ENCODE results near the gene FRAT2. TPM values are rescaled to one million over a fixed set of nuclear protein-coding genes. Genes with fewer than 3 reads are reported as not detected.

FRAT2 gene
- total RNA-seq, 1 donor from 2014 or later, result 8.6 TPM

DNA sequence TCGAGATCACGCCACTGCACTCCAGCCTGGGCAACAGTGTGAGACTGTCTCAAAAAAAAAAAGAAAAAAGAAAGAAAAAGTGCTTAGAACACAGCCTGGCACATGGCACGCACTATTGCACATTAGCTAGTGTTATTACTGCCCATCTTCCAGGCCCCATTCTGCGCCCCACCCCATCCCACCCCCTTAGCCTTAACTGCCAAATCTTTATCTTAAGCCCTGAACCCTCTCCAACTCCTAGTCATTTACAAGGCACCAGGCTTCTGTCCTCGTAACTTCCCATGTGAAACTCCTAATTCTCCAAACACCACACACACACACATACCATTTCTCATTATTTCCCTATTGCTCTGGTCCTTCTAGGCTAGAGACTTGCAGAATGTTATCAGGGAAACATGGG is 4.8 kb downstream of the FRAT2 start:
- Mint-ChIP-seq H3K9me3 (no peaks in the 10 kb centered on the region), H3K36me3 (ENCODE audit: low read depth) (peaks cover 5% of the 10 kb centered on the region), H3K27me3 (ENCODE audit: low read depth) (peaks cover 34% of the 10 kb centered on the region), H3K27ac (ENCODE audit: unreplicated experiment) (no peak overlapping the region), H3K4me3 (peak overlapping the region; percentile 4), H3K4me1 (peaks cover 19% of the 10 kb centered on the region)
- no peak for DNase-seq (ENCODE audit: low read depth, low spot score)
- TF ChIP-seq, protein P1, sequence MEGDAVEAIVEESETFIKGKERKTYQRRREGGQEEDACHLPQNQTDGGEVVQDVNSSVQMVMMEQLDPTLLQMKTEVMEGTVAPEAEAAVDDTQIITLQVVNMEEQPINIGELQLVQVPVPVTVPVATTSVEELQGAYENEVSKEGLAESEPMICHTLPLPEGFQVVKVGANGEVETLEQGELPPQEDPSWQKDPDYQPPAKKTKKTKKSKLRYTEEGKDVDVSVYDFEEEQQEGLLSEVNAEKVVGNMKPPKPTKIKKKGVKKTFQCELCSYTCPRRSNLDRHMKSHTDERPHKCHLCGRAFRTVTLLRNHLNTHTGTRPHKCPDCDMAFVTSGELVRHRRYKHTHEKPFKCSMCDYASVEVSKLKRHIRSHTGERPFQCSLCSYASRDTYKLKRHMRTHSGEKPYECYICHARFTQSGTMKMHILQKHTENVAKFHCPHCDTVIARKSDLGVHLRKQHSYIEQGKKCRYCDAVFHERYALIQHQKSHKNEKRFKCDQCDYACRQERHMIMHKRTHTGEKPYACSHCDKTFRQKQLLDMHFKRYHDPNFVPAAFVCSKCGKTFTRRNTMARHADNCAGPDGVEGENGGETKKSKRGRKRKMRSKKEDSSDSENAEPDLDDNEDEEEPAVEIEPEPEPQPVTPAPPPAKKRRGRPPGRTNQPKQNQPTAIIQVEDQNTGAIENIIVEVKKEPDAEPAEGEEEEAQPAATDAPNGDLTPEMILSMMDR (conservative IDR thresholded peaks at IDR 0.05), result no peak

DNA sequence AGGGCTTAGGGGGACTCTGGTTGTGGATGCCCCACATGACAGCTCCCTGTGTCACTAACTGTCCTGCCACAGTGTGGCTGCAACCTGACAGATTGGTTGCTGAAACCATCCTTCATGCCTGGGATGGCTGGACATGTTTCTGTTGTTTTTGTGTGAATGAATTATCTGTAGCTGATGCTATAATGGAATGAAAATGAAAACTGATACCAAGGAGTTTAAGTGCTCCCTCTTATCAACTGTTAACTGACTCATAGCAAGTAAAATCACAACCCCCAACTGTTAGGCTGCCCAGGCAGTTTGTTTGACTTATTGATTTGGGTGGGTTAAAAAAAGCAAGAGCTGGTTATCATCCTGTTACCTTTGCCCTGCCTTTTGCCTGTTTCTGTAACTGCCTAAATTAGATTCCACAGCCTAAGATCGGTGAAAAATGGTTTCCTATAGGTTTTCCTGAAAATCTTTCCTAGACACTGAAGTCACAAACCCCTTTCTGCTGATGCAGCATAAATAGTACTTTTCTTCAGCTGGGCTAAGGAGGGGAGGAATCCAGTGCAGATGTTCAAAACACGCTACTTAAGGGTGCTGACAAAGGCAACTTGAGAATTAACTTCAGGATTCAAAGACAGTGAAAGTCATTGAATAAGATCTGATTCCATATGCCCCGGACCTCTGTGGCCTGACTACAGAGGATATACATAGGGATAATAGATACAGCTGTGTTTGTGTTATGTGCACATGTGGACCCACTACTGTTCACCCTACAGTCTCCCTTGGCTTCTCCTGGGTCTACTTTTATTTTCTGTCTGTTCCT is 5.7 kb downstream of the FRAT2 start:
- no peak for DNase-seq (ENCODE audit: low read depth, low spot score)
- peaks cover 19% of the 10 kb centered on the region for H3K4me1 Mint-ChIP-seq
- TF ChIP-seq, protein P1 (conservative IDR thresholded peaks at IDR 0.05), result no peak
- H3K4me3 Mint-ChIP-seq, result no peak overlapping the region
- H3K27me3 Mint-ChIP-seq (ENCODE audit: low read depth), result peaks cover 34% of the 10 kb centered on the region
- H3K36me3 Mint-ChIP-seq (ENCODE audit: low read depth), result peaks cover 5% of the 10 kb centered on the region
- H3K27ac Mint-ChIP-seq (ENCODE audit: unreplicated experiment), result no peak overlapping the region
- no peaks in the 10 kb centered on the region for H3K9me3 Mint-ChIP-seq

DNA sequence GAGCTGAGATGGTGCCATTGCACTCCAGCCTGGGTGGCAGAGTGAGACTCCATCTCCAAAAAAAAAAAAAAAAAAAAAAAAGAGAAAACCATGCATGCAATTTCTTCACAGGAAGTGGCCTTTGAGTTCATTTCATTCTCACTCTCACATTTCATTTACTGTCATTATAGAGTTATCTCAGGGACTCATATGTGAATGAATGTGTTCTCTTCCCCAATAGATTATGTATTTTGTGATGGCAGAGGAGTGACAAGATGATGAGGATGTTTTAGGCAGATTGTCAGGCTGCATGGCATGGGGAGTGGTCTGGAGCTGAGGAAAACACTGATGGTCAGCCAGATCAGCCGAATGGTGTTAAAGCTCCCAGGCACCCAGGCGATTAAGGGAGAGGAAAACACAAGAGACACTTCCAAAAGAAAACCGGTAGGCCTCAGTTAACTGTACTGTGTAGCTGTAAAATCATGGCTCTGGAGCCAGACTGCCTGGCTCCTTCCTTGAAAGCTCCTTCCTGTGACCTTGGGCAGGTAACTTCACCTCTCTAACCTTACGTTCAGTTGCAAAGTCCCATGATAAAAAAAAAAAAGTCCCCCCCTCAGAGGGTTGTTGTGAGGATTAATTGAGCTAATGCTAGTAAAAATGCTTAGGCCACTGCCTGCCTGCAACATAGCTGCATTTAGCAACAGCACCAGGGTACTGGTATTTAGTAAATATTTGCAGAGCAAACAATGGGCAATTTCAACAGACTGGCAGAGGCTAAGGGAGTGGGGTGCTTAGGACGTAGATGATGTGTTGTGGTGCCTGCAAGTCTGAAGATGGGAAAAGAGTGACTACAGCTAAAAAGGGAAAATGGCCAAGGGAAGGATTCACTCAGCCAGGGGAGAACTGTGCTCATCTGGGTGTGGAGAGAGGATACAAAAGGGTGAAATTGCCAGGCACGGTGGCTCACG is 6.9 kb downstream of the FRAT2 start:
- Mint-ChIP-seq H3K27me3 (ENCODE audit: low read depth) (peaks cover 32% of the 10 kb centered on the region), H3K9me3 (no peaks in the 10 kb centered on the region), H3K4me1 (peaks cover 8% of the 10 kb centered on the region), H3K4me3 (no peak overlapping the region), H3K36me3 (ENCODE audit: low read depth) (peaks cover 2% of the 10 kb centered on the region), H3K27ac (ENCODE audit: unreplicated experiment) (no peak overlapping the region)
- TF ChIP-seq, protein P1 (conservative IDR thresholded peaks at IDR 0.05), result no peak
- no peak for DNase-seq (ENCODE audit: low read depth, low spot score)

DNA sequence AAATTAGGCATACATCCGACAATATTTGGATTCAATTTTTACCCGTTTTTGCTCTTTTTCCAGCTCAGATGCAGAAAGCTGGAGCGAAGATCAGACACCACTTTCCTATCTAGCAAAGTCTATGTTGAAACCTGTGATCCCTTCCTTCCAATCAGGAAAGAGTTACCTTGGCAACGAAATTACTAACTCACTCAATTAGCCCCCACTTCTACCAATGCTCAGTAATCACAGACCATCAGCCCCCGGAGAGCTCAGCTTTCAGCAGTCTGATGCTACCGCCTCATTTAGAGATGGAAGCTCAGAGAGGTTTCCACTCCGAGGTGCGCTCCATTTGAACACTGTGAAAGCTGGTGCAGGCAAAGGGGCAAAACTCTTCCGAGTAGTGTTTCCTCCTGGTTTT is 8.8 kb downstream of the FRAT2 start:
- no peaks in the 10 kb centered on the region for H3K36me3 Mint-ChIP-seq (ENCODE audit: low read depth)
- H3K4me1 Mint-ChIP-seq, result peaks cover 12% of the 10 kb centered on the region
- no peaks in the 10 kb centered on the region for H3K9me3 Mint-ChIP-seq
- TF ChIP-seq, protein P1 (conservative IDR thresholded peaks at IDR 0.05), result no peak
- no peak overlapping the region for H3K27ac Mint-ChIP-seq (ENCODE audit: unreplicated experiment)
- H3K27me3 Mint-ChIP-seq (ENCODE audit: low read depth), result peaks cover 38% of the 10 kb centered on the region
- H3K4me3 Mint-ChIP-seq, result no peak overlapping the region
- DNase-seq (ENCODE audit: low read depth, low spot score), result no peak

DNA sequence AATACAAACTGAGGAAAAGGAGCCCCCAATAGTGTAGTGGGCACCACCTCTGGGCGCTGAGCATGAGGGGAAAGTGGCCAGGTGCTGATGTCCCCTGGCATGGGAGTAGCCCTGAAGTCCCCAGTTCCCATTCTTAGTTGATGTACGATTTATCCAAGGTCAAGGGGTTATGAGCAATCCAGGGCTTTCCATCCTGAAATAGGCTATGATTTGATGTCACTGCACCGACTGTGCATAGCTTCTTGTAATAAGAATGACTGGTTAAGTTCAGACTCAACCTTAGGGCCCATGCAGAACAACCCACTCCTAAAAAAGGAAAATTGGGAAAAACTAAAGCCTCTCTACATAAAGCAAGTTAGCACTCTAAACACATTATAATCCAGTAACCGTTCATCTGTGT is 11.0 kb downstream of the FRAT2 start:
- TF ChIP-seq, protein P1 (conservative IDR thresholded peaks at IDR 0.05), result no peak
- DNase-seq (ENCODE audit: low read depth, low spot score), result no peak
- no peak overlapping the region for H3K27ac Mint-ChIP-seq (ENCODE audit: unreplicated experiment)
- peak overlapping the region; percentile 63 for H3K4me3 Mint-ChIP-seq
- H3K27me3 Mint-ChIP-seq (ENCODE audit: low read depth), result peaks cover 50% of the 10 kb centered on the region
- H3K4me1 Mint-ChIP-seq, result peaks cover 24% of the 10 kb centered on the region
- H3K9me3 Mint-ChIP-seq, result no peaks in the 10 kb centered on the region
- no peaks in the 10 kb centered on the region for H3K36me3 Mint-ChIP-seq (ENCODE audit: low read depth)

Data from neural crest cell (in vitro differentiated cells).